Stimulated activated CD4-positive, alpha-beta T cell treated with anti-CD3 and anti-CD28 coated beads, Interleukin-15, amount 100 ng/mL, for 24 hours (primary cell): ENCODE results near the gene BCAS2.
"Not testable (repeated sequence)": the region's sequence is repeated elsewhere in the genome, so short reads cannot be mapped to it uniquely, and the experiment has no call there.

Experiments
- DNase-seq: peaks from one replicate; pipeline ENCODE4 v3.0.0-alpha.2; 2020

The BCAS2 gene

GRCh38 chr1:114581335-114582287 lies at the start of gene BCAS2:
Gene BCAS2 (minus strand): TSS chr1:114581615. CDS start chr1:114581591, 24 bp downstream.
- peak; percentile 96 for DNase-seq

- DNase-seq = no peak
Measured at GRCh38 chr1:114627107-114627506, 45.7 kb upstream of the BCAS2 start.

GRCh38 chr1:114623364-114623763 lies 41.9 kb upstream of the BCAS2 start:
- DNase-seq = no peak

GRCh38 chr1:114620419-114620818 lies 39.0 kb upstream of the BCAS2 start:
- no peak for DNase-seq

GRCh38 chr1:114618606-114619005 lies 37.2 kb upstream of the BCAS2 start:
- DNase-seq = no peak

GRCh38 chr1:114610546-114611245 lies 29.3 kb upstream of the BCAS2 start:
- no peak for DNase-seq

GRCh38 chr1:114609826-114610225 lies 28.4 kb upstream of the BCAS2 start:
- DNase-seq = no peak

- no peak for DNase-seq
Measured at GRCh38 chr1:114609026-114609425, 27.6 kb upstream of the BCAS2 start.

- DNase-seq = no peak
Measured at GRCh38 chr1:114607223-114607622, 25.8 kb upstream of the BCAS2 start.

GRCh38 chr1:114597949-114598348 lies 16.5 kb upstream of the BCAS2 start:
- DNase-seq = no peak

GRCh38 chr1:114595602-114596001 lies 14.2 kb upstream of the BCAS2 start:
- DNase-seq = no peak

- no peak for DNase-seq
Measured at GRCh38 chr1:114594046-114594445, 12.6 kb upstream of the BCAS2 start.

- DNase-seq = no peak
Measured at GRCh38 chr1:114589122-114589521, 7.7 kb upstream of the BCAS2 start.

GRCh38 chr1:114588196-114588689 lies 6.8 kb upstream of the BCAS2 start:
- DNase-seq = no peak

GRCh38 chr1:114587203-114587991 lies 6.0 kb upstream of the BCAS2 start:
- DNase-seq = no peak

- DNase-seq = no peak
Measured at GRCh38 chr1:114586513-114587047, 5.2 kb upstream of the BCAS2 start.

GRCh38 chr1:114585231-114585630 lies 3.8 kb upstream of the BCAS2 start:
- no peak for DNase-seq

GRCh38 chr1:114574365-114574764 lies 7.0 kb downstream of the BCAS2 start:
- no peak for DNase-seq

GRCh38 chr1:114564141-114564540 lies 17.3 kb downstream of the BCAS2 start:
- DNase-seq = no peak

- not testable (repeated sequence) for DNase-seq
Measured at GRCh38 chr1:114562978-114563510, 18.4 kb downstream of the BCAS2 start.

GRCh38 chr1:114561333-114561732 lies 20.1 kb downstream of the BCAS2 start:
- no peak for DNase-seq

GRCh38 chr1:114559356-114559755 lies 22.1 kb downstream of the BCAS2 start:
- no peak for DNase-seq
